Activated effector memory CD4-positive, alpha-beta T cell treated with Interleukin-2 at 50 U/mL for 16 hours (primary cell): ENCODE measurements around the gene NPSR1.
"Not testable (repeated sequence)": the region's sequence is repeated elsewhere in the genome, so short reads cannot be mapped to it uniquely, and the experiment has no call there.

Experiments used
- DNase-seq: peaks from one replicate; pipeline ENCODE4 v3.0.0-alpha.2; 2020

The NPSR1 gene, protein sequence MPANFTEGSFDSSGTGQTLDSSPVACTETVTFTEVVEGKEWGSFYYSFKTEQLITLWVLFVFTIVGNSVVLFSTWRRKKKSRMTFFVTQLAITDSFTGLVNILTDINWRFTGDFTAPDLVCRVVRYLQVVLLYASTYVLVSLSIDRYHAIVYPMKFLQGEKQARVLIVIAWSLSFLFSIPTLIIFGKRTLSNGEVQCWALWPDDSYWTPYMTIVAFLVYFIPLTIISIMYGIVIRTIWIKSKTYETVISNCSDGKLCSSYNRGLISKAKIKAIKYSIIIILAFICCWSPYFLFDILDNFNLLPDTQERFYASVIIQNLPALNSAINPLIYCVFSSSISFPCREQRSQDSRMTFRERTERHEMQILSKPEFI

DNA sequence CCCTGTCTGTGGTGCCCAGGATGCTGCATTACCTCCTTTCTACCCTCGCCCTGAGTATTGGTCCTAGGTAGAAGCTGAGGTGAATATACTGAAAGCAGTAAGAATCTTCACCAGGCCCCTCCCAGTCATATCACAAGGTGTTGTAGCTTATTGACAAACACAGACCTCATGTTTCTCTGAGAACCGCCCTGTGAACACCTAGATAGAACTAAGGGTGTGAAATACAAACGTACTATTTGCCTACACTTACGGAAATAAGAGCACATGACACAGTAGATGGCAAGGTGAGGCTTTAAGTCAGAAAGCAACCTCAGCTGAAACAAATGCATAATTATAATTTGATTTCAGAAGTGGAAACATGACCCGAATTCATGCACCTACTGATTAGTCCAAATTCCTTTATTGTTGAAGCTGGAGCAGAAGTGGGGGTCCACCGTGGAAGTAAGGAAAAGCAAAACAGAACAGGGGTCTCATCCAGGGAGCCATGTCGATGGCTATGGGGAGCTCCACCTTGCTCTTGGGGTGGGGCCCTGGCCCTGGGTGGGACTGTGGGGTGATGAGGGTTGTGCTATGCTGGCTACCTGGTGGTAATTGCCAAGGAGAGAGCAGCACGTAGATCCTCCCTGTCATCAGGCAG, at the start of gene NPSR1:
TSS of gene NPSR1 (plus strand) at position 587 of the 637 bp plus-strand sequence. CDS start 195 bp downstream, outside the sequence.
- no peak for DNase-seq

DNA sequence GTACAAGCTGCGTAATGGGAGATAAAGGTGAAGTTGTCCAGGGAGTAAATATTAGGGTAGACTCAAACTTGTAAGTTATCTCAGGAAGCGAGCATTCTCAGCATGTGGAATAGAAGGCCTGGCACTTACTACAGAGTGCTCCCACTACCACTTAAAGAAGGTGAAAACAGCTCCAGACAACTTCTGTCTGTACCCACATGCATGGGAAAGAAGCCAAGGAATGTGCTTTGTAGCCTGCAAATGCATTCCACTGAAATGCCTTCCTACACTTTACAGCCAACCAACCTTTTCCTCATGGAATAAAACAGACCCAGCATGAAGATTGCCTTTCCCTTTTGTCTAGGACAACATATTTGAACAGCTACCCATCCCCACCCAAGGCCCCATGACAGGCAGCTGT, 45.4 kb upstream of the NPSR1 start:
- no peak for DNase-seq

GRCh38 chr7:34620425-34620824, 37.6 kb upstream of the NPSR1 start:
- no peak for DNase-seq

DNA sequence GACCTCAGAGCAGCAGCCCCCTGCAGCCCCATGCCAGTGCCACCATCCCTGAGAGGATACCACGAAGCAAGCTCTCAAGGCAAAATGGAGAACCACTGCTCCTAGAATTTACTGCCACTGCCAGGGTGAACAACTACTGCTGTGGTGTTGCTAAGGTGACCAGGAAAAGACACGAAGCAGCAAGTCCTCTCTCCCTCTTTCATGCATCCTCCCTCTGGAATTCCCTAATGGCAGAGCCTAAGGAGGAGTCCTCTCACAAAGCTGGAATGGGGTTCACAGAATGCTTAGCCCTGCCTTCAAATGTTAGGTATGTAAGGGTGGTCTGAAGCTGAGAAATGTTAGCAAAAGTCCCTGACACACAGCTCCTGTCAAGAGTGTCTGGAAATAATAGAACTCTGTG, 35.8 kb upstream of the NPSR1 start:
- no peak for DNase-seq

DNA sequence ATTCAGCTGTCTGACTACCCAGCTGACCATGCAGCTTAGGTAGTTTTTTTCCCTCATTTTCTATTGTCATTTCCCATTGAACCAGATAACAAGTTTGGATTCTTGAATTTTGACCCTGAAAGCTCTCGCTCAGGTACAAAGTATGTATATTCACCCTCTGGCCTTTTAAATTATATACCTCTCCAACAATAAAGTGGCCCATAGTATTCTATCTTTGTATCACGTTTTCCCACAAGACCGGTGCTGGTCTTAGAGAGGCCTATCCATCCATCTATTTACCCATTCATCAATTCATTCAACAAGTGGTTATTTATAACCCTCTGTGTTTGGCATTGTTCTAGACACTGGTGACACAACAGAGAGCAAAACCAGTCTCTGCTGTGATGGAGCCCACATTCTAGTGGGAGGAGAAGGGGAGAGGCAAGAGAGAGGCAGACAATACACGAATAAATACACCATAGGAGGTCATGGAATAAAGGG, 35.2 kb upstream of the NPSR1 start:
- no peak for DNase-seq

DNA sequence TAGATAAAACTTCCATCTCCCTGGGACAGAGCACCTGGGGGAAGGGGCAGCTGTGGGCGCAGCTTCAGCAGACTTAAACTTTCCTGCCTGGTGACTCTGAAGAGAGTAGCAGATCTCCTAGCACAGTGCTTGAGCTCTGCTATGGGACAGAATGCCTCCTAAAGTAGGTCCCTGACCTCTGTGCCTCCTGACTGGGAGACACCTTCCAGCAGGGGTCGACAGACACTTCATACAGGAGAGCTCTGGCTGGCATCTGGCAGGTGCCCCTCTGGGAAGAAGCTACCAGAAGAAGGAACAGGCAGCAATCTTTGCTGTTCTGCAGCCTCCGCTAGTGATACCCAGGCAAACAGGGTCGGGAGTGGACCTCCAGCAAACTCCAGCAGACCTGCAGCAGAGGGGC, 29.4 kb upstream of the NPSR1 start:
- DNase-seq = not testable (repeated sequence)

- no peak for DNase-seq
These were observed 5.2 kb upstream of the NPSR1 start for GRCh38 chr7:34652809-34653208.

DNA sequence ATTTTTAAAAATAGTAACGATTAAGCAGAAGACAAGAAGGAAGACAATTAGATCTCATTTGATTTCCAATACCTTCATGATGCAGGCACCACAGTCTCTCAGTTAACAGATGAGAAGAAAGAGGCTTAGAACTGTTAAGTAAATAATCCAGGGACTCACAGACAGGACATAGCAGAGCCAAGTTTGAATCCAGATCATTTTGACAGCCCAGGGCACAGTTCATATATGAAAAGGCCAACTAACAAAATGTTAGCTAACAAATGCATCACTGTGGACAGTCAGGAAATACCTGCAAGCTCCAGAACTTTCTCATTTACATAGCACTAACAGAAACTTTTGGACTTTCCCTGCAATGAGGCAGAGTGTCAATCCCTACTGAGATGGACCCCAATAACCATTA, 4.2 kb upstream of the NPSR1 start:
- DNase-seq = no peak

DNA sequence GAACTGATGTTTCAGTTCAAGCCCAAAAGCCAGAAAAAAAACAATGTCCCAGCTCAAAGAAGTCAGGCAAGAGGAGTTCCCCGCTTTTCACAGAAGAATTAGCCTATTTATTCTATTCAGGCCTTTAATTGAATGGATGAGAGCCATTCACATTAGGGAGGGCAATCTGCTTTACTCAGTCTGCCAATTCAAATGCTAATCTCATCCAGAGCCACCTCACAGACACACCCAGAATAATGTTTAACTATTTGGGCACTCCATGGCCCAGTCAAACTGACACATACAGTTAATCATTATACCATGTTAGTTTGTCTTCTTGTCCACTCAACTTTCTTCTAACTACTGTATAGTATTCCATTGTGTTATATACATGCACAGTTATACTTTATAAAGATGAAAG, 2.6 kb upstream of the NPSR1 start:
- no peak for DNase-seq

DNA sequence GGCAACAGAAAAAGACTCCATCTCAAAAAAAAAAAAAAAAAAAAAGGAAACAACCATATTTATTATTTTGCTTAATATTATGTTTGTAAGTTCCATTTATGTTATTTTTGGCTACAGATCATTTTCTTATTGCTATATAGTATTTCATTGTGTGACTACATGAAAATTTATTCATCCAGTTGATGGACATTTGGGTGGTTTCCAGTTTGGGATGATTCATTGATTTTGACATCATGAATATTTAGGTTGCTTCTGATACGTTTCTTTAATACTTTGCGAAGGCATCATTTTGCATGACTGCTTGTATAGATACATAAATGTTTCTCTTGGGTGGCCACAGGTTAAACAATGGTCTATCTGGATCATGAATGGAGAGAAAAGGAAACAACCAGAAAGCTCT, 2.0 kb upstream of the NPSR1 start:
- DNase-seq = no peak

DNA sequence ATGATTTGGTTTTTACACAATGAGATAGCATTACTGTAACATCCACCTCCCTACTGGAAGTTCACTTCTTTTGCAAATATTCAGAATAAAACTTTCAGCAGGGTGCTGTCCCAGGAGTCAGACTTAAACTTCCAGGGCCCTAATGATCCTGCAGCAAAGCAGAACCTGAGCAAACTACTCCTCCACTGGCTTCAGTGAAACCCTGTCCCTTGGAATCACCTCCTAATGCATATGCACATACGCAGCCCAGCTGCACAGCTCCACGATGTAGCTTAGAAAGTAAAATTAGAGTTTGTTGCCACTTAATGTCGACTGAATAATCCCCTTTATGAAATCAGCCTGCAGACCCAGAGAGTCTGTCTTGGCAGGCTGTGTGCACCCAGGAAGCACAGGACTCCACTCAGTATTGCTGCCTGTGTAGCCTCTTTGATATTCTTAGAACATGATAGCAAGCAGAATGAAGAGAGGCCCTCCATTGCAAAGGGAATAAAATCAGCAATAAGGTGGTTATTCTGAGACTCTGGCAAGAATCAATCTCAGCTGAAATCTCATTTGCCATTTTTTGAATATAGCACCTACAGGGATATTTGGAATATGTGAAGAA, 1.6 kb downstream of the NPSR1 start:
- no peak for DNase-seq

GRCh38 chr7:34662058-34662708, 4.2 kb downstream of the NPSR1 start:
- DNase-seq = no peak

DNA sequence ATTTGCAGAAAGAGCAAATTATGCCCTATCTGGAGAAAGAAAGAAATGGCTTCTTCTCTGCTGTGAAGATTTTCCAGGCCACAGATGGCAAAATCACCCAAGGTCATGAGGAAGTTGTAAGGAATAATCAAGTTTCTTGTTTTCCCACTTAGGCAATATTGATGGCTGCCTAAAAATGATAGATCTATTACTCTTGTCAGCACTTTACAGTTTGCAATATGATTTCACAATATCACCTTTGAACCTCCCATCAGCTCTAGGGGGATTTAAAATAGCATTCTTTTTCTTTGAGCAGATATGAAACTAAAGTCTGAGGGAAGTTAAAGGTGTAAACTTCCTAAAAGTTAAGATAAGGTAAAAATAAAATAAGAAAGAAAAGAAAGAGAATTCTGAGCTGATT, 6.7 kb downstream of the NPSR1 start:
- no peak for DNase-seq

DNA sequence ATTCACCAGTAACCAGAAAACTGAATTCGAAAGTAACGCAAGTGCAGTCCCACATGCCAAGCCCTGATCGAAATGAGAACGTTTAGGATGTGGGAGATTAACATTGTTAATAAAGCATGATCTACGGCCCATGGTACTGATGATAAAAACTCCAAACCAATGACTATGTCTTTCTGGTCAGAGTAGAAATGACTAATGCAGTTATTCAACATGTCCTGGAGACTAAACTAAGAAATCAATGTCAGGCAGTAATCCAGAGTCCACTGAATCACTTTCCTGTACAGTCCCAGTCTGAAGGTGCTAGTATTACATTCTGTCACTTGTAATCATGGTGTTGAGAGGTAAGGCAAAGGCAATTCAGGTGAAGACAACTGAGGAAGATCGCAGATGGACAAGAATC, 14.4 kb downstream of the NPSR1 start:
- no peak for DNase-seq

DNA sequence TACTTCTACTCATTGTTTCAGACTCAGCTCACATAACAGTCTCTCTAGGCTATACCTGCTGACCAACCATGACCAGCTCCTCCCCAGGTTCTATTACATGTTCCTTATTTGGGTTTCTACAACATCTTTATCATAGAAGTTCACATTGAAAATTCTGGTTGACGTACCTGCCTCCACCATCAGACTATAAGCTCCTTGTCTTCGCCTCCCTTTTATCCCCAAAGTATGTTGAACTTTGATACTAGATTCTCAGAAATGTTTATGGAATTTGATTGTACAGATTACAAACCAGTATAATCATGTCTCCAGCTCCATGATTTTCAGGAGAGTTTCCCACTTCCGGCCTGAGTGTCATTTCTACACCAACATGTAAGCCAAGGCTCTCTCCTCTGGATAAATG, 15.0 kb downstream of the NPSR1 start:
- DNase-seq = no peak

DNA sequence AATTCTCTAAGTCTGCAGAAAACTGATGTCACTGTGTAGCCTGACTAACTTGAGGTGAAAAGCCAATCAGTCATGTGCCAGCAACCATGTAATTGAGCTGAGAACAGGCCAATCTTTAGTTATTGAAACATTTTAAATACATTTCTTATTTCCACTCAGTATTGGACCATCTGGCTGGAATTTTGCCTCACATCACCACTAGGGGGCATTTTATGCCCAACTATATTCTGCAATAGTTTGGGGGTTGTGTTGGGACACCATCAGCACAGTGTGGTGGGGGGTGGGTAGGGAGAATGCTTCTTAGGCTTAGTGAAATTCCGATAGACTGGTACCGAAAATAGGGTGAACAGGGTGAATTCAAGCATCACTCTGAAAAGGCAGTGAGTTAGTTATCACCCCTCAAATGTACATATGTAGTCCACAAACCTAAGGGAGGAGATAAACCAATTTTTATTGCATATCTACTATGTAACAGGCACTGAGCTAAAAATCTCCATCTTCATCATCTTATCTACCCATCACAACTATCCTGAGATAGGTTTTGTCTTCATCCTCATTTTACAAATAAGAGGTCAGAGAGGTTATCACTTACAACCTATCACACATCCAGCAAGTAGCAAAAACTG, 17.8 kb downstream of the NPSR1 start:
- DNase-seq = no peak

DNA sequence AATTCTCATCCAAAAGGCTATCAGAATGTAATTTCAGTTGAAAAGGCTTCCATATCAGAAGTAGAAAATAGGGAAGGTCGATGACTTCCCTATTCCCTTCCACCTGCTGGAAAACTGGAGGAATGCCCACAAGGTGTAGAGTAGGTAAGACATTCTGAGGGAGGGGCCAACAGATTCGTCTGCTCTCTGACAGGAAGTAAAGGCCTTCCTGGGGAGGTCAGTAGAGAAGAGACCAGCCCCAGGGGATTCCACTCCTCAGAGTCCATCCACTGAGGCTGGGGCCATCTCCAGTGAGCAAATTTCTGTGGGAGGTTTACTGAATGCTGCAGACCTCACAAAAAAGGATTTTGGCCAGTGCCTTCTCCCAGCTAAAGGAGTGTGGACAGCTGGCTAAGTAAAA, 19.5 kb downstream of the NPSR1 start:
- DNase-seq = no peak

DNA sequence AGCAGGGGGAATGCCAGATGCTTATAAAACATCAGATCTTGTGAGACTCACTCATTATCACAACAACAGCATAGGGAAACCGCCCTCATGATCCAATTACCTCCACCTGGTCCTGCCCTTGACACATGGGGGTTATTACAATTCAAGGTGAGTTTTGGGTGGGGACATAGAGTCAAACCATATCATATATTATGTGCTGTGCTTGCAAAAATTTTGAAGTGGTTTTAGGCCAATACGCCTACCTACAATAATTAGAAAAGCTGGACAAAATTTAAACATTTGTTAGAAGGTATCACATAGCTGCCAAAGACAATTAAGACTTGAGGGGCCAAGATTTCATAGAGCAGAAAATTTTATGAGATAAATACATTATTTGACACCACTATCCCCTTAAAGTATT, 29.5 kb downstream of the NPSR1 start:
- DNase-seq = no peak

DNA sequence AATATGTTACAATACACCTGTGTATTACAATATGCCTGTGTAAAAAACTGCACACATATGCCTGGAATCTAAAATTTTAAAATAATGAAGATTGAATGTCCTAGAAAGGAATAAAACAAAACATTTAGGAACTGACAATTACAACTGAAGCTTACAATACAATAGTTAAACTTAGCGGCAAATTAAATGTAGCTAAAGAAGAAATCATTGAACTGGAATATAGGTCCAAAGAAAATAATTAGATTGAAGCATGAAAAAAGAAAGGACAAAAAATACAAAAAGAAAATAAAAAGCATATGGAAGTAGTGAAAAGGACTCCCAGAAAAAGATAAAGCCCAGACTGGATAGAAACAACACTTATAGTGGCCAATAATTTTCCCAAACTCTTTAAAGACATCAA, 38.4 kb downstream of the NPSR1 start:
- no peak for DNase-seq

DNA sequence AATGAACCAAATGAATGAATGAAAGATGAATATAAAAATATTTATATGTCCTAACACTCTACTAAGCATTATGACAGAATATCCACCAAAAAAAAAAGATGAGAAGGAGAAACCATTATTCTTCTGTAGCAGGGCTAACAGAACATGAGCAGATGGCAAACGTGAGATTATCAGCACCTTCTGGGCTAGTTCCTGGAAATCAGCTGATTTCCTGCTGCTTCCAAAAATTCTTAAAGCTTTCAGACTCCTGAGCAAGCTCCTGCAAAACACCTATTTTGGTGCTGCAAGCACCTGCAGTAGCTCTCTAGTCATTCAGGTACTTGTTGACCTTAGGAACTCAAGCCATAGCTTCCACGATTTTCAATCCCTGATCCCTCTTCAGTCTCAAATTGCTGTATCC, 51.8 kb downstream of the NPSR1 start:
- DNase-seq = no peak

- no peak for DNase-seq
These were observed 60.8 kb downstream of the NPSR1 start for GRCh38 chr7:34718867-34719266.

DNA sequence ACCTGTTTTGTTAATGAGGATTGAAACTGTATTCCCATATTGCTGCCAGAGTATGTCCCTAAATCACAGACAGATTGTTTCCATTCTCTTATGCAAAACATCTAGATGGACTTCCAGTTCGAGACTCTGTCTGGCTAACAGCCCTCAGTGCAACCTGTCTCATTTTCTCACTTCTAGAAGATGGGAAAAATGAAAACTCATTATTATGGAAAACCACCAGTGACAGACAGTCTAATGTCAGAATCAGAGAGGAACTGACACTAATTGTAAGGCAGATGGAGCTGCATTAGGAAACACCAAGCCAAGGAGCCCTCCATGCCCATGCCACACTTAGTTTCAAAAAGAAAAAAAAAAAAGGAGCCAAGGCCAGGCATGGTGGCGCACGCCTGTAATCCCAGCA, 61.6 kb downstream of the NPSR1 start:
- DNase-seq = no peak

DNA sequence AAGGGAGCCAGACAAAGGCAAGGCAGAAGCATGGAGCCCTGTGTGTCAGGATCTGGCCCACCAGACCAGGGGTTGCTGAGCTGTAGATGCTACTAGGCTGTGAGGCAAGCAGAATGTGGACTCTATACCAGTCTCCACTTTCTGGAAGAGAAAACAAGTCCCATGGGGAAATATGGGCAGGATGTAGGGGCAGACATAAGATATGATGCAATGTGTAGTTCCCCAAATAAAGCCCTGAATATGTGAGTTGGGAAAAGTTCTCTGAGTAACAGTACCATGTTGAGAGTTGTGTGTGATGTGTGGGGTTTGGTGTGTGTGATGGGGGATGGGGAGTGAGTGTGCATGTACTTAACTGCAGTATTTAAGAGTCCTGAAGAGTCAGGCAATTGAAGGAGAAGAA, 62.3 kb downstream of the NPSR1 start:
- no peak for DNase-seq
